Measurements from ENCODE around the gene DHX32.
"Not testable (repeated sequence)": the region's sequence is repeated elsewhere in the genome, so short reads cannot be mapped to it uniquely, and the experiment has no call there.

The DHX32 gene, protein sequence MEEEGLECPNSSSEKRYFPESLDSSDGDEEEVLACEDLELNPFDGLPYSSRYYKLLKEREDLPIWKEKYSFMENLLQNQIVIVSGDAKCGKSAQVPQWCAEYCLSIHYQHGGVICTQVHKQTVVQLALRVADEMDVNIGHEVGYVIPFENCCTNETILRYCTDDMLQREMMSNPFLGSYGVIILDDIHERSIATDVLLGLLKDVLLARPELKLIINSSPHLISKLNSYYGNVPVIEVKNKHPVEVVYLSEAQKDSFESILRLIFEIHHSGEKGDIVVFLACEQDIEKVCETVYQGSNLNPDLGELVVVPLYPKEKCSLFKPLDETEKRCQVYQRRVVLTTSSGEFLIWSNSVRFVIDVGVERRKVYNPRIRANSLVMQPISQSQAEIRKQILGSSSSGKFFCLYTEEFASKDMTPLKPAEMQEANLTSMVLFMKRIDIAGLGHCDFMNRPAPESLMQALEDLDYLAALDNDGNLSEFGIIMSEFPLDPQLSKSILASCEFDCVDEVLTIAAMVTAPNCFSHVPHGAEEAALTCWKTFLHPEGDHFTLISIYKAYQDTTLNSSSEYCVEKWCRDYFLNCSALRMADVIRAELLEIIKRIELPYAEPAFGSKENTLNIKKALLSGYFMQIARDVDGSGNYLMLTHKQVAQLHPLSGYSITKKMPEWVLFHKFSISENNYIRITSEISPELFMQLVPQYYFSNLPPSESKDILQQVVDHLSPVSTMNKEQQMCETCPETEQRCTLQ

DNA sequence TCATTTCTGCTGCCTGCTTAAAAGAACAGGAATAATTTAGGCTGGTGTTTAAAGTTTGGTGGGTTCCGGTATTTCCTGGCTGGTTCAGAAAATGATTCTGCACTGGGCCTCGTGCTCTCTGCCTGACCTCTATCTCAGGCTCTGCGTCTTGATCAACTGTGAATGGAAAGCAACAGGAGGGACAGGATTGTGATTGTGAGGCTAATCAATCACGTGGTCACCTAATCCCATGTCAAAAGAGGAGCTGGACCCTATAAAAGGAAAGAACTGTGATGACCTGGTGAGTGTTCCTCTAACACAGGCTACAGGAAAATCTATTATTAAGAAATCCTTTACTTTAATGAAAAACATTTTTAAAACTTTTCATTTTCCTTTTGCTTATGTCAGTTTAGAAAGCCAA lies at the start of gene DHX32:
Gene DHX32, minus strand, starts transcription at position 101 of the 400 bp plus-strand sequence. CDS start 468 bp downstream, outside the sequence.
- no peak for DNase-seq

DNA sequence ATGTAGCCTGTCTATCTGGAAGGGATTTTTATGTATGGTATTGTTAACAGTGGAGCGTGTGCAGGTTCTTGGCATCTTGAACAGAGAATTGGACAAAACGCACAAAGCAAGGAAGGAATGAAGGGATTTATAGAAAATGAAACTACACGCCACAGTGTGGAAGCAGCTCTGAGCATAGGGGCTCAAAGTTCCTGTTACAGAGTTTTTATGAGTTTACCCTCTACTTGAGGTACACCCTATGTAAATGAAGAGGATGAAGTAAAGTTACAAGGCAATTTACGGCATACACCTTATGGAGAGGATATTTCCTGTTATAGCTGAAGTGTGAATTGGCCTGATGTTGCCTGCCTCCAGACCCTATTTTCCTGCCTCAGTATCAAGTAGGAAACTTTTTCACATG lies 48.5 kb upstream of the DHX32 start:
- no peak for DNase-seq

DNA sequence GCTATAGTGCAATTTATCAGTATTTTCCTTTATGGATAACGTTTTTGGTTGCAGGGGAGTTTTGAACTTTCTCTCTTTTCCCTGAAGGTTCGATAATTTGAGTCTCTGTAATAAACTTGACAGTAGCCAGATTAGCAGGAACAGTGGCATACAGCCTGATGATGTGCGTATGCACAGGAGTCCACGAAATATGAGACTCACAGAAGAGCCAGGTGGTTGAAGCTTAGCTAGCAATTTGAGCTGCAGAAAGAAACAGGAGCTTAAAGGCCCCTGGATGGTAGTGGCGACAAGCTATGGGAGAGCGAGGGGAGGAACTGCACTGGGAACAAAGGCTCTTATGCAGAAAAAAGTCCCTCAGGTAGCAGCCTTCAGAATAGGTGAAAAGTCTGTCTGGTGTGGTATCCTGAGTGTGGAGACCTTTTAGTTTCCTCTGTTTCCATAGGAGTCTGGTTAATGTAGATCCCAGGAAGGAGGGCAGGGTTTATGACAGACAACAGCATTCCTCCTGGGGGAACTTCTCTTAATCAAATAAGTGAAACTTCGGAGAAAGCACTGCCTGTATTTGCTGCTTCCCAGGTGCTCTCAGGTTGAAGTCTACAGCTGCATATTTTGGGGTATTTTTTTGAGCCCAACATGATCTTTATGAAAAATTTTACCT lies 48.0 kb upstream of the DHX32 start:
- peak; percentile 56 for DNase-seq

DNA sequence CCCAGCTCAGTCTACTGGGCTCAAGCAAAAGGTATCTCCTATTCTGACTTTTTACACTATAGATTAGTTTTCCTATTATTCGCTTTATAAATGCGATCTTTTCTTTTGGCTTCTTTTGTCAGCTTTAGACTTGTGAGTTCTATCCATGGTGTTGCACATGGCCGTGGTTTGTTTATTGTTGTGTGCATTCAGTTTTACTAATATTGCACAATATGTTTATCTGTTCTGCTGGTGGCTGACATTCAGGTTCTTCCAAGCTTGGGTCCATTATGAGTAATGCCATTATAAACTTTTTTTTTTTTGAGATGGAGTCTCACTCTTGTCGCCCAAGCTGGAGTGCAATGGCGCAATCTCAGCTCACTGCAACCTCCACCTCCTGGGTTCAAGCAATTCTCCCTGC lies 46.2 kb upstream of the DHX32 start:
- not testable (repeated sequence) for DNase-seq

DNA sequence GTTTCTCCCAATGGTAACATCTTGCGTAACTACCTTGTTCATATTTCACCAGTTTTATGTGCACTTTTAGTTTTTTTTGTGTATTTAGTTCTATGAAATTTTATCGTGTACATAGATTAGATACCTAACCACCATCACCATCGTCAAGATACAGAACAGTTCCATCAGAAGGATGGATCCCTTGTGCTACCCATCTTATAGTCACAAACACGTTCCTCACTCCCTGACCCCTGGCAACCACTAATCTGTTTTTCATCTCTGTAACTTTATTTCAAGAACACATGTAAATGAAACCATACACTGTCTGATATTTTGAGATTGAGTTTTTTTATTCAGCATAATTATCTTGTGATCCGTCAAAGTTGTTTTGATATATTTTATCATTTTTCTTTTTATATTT lies 45.2 kb upstream of the DHX32 start:
- DNase-seq: no peak

DNA sequence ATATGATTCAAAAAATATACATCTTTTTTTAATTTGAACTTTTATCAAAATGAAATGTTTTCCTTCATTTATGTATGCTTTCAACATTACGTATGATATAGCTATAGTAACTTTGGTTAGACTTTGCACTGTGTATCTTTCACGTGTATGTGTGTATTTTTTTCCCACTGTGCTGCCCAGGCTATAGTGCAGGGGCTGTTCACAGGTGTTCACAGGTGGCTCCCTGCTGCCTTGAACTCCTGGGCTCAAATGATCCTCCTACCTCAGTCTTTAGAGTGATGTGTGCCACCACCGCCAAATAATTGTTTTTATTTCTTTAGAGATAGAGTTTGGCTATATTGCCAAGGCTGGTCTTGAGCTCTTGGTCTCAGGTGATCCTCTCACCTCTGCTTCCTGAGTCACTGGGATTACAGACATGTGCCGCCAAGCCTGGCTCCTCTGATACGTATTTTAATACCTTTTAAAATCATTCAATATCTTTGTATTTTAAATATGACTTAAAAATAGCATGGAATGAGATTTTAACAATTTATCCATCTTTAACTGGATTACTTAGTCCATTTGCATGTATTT lies 44.3 kb upstream of the DHX32 start:
- no peak for DNase-seq

DNA sequence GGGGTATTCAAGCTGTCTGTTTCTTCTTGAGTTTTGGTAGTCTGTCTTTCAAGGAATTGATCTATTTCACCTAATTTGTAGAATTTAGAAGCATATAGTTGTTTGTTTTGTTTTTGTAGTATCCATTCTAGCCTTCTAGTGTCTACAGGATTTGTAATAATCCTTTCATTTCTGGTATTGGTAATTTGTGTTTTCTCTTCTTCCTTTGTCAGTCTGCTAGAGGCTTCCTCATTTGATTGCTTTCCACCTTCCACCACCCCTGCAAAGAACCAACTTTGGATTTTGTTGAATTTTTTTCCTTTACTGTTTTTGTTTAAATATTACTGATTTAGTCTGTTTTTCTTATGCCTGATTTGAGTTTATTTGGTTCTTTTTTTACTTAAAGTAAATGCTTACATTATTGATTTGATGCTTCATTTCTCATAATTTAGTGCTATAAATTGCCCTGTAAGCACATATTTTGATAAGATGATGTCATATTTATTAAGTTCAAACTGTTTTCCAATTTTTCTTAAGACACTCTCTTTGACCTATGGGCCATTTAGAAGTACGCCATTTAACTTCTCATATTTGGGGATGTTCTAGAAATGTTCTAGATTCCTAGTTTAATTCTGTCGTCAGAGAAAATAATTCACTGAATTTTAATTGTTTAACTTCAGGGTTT lies 40.7 kb upstream of the DHX32 start:
- DNase-seq: not testable (repeated sequence)

DNA sequence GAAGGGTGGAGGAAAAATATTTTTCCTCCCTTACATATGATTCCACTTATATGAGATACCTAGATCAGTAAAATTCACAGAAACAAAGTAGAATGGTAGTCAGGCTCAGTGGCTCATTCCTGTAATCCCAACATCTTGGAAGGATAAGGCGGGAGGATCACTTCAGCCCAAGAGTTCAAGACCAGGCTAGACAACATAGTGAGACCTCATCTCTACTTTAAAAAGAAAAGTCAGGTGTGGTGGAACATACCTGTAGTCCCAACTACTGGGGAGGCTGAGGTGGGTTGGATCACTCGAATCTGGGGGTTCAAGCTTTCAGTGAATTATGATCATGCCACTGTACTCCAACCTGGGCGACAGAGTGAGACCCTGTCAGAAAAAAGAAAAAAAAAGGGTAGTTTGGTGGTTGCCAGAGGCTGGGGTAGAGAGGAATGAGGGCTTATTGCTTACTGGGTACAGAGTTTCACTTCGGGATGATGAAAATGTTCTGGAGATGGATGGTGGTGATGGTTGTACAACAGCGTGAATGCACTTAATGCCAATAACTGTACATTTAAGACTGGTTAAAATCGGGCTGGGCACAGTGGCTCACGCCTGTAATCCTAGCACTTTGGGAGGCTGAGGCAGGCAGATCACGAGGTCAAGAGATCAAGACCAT lies 36.7 kb upstream of the DHX32 start:
- DNase-seq: not testable (repeated sequence)

DNA sequence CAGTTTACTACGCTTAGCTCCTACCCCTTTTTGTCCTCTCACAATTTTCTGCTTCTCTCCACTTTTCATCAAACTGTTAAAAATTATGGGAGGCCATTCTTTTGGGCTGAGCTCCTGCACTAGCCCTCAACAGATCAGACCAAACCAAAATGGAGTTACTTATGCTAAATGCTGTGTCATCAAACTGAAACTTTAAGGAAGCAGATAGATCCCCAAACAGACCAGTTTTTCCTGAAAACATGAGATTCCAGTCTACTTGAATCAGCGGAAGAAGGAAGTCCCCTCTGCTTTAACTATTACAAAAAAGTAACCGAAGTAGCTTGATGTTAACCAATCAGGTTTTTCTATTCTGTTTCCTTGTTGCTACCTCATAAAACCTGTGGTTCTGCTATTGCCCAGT lies 35.9 kb upstream of the DHX32 start:
- no peak for DNase-seq

DNA sequence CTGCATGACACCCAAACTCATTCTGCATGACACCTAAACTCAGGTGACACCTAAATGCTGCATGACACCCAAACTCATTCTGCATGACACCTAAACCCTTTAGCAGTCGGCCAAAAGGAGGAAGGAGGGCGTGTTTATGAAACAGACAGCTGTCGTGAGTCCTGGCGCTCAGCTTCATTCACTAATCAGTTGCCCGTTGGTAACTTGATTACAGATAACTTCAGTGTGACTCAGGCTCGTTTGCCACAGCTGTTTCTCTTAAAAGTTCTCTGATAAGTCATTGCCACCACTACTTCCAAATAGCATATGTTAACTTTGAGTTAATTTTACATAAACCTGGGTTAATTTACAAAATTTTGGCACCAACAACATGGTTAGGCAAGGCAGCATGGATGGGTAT lies 32.2 kb upstream of the DHX32 start:
- DNase-seq: not testable (repeated sequence)

DNA sequence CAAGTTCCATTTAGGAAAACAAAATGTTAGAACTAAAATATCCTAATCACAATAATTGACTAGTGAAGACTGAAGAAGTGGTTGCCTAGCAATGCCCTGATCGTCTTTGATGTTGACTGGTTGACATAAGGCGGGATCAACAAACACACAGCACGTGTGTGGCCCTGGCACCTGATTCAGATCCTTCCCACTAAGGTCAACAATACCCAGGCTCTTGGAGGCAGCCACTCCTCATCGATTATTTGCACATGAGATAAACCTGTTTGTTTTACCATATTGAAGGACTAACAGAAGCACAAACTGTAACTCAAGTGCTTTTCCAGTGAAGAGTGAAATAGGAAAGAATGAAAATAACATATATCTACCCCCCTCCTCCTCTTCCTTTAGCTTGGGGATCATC lies 30.9 kb upstream of the DHX32 start:
- DNase-seq: no peak

DNA sequence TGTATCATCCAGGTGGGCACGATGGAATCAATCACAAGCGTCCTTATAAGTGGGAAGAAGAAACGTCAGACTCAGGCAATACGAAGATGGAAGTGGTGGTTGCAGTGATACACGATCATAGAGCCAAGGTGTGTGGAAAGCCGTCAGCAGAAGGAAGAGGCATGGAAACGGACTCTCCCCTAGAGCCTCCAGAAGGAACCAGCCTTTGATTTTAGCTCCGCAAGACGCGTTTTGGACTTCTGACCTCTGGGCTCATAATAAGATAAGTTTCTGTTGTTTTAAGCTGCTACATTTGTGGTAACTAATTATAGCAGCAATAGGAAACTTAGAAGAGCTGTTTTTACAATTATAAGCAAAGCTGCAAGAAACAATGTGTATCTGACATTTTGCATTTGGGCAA lies 30.1 kb upstream of the DHX32 start:
- no peak for DNase-seq

DNA sequence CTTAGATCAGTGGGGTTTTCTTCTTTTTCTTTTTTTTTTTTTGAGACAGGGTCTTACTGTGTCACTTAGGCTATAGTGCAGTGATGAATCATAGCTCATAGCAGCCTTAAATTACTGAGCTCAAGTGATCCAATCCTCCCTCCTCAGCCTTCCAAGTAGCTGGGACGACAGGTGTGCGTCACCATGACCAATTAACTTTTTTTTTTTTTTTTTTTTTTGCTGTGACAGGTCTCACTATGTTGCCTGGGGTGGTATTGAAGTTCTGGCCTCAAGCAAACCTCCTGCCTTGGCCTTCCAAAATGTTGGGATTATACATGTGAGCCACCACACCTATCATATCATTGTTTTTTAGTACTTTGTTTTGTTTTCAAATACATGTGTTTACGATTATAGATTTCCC lies 28.4 kb upstream of the DHX32 start:
- DNase-seq: not testable (repeated sequence)

DNA sequence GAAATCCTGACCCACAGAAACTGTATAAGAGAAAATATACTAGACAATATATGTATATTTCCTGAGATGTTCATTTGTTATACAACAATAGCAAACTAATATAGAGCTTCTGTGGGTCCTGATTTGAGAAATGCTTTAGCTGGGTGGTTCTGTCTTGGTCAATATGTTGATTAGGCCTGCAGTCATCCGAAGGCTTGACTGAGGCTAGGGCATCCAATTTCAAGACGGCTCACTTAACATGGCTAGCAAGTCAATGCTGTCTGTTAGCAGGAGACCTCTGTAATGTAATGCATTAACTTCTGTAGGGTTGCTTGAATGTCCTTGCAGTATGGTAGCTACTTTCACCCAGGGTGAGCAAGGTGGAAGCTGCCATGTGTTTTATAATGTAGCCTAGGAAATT lies 27.7 kb upstream of the DHX32 start:
- not testable (repeated sequence) for DNase-seq

DNA sequence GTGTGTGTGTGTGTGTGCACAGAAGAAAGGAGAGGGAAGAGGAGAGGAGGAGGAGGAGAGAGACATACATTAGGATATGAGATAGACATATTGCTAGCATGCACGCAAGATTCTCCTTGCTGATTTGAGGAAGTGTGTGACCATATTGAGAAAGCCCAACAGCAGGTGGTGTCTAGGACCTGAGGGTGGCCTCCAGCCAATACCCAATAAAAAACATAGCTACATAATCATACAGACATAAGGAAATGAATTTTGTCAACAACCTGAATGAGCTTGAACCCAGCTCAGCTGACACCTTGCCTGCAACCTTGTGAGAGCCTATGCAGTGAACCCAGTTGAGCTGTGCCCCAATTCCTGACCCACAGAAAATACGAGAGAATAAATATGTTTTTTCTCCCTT lies 26.5 kb upstream of the DHX32 start:
- not testable (repeated sequence) for DNase-seq

DNA sequence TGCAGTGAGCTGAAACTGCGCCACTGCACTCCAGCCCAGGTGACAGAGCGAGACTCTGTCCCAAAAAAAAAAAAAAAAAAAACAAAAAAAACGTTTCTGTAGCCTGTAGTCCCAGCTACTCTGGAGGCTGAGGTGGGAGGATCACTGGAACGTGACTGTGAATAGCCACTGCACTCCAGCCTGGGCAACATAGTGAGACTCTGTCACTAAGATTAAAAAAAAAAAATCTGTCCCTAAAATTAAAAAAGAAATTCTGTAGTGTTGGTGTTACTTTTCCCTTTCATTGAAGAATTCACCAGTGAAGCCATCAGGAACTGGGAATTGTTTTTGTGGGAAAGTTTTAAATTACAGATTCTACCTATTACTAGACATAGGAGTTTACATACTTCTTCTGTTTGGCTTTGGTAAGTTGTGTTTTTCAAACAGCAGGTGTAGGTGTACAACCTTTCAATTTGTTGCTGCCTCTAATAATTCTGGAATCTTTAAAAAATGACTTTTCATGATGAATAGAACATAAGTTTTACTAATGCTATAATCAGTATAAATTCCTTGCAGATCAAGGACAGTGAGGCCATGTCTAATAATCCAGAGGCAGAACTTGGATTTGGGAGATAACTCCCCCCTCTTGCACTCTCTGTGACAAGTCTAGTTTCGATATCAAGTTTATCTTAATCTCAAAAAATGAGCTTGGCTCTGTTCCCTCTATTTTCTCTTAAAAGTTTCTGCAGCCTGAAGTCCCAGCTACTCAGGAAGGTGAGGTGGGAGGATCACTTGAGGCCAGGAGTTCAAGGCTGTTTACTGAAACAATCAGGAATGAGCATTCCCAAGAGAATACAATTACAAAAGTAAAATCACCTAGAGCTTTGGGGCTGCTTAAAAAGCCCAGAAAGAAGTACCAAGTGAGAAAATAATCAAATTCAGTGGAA lies 24.2 kb upstream of the DHX32 start:
- not testable (repeated sequence) for DNase-seq

DNA sequence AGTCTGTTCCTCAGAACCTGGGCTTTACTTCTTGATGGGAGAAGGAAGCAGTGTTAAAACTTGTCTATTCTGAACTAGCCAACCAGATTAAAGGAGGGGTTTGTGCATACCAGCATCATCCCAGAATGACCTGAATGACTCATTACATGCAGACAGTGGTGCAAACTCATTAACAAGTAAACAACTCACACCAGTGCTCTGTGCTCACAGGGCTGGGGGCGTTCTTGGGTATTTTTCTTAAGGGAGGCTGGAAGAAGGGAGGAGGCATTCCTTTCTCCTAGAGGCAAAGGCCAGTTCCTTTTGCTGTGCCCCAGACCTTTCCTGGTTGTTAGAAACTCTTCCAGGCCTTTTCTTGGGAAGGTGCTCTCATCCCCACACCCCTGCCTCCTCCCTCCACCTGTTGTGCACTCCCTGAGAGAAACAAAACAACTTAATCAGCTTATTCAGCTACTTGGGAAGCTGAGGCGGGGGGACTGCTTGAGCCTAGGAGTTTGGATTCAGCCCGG lies 22.1 kb upstream of the DHX32 start:
- DNase-seq: peak; percentile 96

DNA sequence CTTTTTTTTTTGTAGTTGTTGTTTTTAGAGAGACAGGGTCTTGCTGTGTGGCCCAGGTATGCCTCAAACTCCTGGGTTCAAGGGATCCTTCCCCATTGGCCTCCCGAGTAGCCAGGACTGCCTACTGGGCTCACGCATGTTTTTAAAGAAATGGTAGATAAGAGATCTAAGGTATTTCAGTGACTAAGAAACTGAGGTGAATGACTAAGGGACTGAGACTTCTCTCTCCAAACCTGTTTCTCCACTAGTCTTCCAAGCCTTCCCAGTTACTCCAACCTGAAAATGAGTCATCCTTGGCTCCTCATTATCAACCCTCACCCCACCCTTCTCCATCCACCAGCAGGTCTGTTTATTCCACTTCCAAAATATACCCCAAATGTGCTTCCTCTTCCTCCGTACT lies 19.9 kb upstream of the DHX32 start:
- peak; percentile 82 for DNase-seq

DNA sequence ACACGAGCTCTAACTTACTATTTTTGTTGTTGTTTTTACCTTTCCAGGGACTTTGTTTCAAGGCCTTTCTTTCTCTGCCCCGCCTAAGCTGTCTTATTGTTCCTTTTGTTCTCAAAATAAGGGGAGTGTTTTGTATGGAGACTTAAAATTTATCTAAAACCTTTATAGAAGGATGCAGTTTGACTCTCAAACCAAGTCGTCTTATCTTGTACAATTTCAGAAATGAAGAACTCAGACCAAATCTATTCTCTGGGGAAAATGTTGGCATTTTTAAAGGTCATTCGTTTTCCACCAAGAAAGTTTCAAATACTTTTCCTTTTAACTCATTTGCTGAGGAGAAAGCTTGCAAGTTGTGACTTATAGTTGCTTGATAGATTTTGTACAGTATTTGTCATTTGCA lies 16.2 kb upstream of the DHX32 start:
- DNase-seq: not testable (repeated sequence)

DNA sequence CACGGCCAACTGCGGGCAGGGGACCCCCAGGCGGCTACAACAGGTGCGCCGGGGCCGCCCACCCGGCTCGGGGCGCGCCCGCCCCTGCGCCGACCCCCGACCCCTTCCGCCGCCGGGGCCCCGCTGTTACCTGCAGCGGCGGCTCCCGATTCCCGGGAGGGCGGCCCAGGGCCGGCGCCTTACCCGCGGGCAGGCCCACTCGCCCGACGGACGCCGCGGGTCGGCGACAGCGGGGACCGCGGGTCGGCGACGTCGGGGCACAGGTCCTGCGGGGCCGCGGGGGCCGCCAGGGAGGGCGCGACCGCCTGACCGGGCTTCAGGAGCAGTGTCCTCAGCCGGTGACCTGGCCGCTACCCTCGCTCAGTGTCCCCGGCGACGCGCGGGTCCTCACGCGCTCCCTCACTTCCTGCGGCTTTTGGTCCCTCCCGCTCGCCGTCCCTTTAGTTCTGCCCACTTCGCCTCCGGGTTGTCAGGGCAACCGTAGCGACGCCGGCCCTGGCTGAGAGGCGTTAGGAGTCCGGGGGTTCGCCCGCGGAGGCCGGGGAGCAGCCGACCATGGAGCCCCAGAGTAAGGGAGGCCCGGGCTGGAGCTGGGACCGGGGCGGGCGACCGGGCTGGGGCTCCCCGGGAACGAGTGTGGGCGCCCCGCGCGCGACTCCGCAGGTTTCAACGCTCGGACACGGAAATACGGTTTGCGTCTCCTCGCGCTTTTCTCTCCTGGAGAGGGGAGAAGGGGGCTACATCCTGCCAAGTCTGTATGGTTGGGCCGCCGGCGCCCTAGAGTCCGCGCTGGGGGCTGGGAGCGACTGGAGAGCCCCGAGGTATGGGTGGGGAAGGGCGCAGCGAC lies 15.2 kb upstream of the DHX32 start, which contains the start of gene FANK1:
Gene FANK1, plus strand, starts transcription at position 477 of the 847 bp plus-strand sequence. Its CDS starts 79 bp downstream, at position 556.
- peak; percentile 92 for DNase-seq
